GM23338 (cell line): Measurements from ENCODE around the gene AGBL4.

Experiments
- EZH2 ChIP-seq: fragments of 200-600 bp; sonication (generic); IDR thresholded peaks from one replicate; pipeline ENCODE4 v1.8.0; 2017; ENCODE audit warnings: antibody characterized with exemption, mild to moderate bottlenecking, low read depth; ENCODE audit not compliant: unreplicated experiment
- EZH2phosphoT487 ChIP-seq: fragments of 200-600 bp; sonication (generic); IDR thresholded peaks from one replicate; pipeline ENCODE4 v1.8.1; 2018; ENCODE audit warnings: antibody characterized with exemption; ENCODE audit not compliant: unreplicated experiment
- STAT1 ChIP-seq: IDR thresholded peaks from one replicate; pipeline ENCODE4 v1.6.1; 2016; ENCODE audit warnings: antibody characterized with exemption; ENCODE audit not compliant: unreplicated experiment
- TF ChIP-seq, protein P1 (sequence below), 2 experiments: fragments of 200-600 bp in 1 of 2; sonication (generic) in 1 of 2; conservative IDR thresholded peaks; 2 replicates each; pipeline versions ENCODE4 v1.5.1 to v1.6.1; 2016 to 2017; ENCODE audit warnings: antibody characterized with exemption in 2 of 2, low read depth in 2 of 2, mild to moderate bottlenecking in 2 of 2, moderate library complexity in 1 of 2

DNA sequence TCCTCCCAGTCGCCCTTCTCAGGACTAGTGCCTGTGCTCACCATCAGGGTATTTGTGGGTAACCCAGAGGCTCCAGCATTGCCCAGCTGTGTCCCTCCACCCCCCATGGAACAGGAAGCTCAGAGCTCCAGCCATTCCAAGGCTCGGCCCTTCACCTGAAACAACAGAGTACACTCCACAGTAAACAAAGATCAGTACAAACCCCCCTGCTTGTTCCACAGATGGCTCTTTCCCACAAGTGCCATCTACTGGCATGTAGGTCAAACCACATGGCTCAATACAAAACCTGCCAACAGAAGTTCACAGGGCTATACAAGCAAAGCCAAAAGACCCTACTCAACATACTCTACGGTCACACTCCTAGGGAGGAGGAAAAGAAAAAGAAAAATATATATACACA is 258.7 kb downstream of the AGBL4 start:
- no peak for TF ChIP-seq STAT1
- TF ChIP-seq, protein P1, sequence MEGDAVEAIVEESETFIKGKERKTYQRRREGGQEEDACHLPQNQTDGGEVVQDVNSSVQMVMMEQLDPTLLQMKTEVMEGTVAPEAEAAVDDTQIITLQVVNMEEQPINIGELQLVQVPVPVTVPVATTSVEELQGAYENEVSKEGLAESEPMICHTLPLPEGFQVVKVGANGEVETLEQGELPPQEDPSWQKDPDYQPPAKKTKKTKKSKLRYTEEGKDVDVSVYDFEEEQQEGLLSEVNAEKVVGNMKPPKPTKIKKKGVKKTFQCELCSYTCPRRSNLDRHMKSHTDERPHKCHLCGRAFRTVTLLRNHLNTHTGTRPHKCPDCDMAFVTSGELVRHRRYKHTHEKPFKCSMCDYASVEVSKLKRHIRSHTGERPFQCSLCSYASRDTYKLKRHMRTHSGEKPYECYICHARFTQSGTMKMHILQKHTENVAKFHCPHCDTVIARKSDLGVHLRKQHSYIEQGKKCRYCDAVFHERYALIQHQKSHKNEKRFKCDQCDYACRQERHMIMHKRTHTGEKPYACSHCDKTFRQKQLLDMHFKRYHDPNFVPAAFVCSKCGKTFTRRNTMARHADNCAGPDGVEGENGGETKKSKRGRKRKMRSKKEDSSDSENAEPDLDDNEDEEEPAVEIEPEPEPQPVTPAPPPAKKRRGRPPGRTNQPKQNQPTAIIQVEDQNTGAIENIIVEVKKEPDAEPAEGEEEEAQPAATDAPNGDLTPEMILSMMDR (conservative IDR thresholded peaks at IDR 0.05; ENCODE audit: low read depth in 2 of 2) = peak in 1 of 2 experiments; percentile 22; a peak in 2 of 4 replicates
- TF ChIP-seq EZH2 = no peak
- no peak for TF ChIP-seq EZH2phosphoT487
